Peyer's patch (tissue), 4 donors: ENCODE measurements around the gene EFCAB5.

ENCODE experiments used
- POLR2A ChIP-seq, 2 donors: fragments of 450-650 bp; IDR thresholded peaks; one replicate each; pipeline ENCODE4 v1.5.1; 2017; ENCODE audit warnings: antibody characterized with exemption in 2 of 2, mild to moderate bottlenecking in 2 of 2, moderate library complexity in 2 of 2
- TF ChIP-seq, protein P1 (sequence below), 6 experiments: fragments of 450-650 bp in 4 of 6; fragments of 200-600 bp in 2 of 6; sonication (generic) in 1 of 6; IDR thresholded peaks; one replicate each; pipeline ENCODE4 v1.5.1; 2017 to 2019; ENCODE audit warnings: antibody characterized with exemption in 6 of 6, mild to moderate bottlenecking in 3 of 6, moderate library complexity in 1 of 6

DNA sequence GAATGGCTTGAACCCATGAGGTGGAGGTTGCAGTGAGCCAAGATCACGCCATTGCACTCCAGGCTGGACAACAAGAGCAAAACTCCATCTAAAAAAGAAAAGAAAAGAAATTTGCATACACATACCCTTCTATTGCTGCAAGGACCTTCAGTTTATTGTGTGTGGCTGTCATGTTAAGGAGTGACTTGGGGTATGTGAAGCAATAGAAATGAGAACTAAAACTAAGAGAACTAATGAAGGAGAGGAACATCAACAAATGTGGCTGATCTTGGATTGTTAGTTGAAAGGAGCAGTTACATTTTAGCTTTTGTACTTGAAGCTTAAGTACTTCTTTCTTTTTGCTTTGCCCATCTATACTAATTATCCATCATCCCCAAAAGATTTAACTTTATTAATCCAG, 162.5 kb downstream of the EFCAB5 start:
- TF ChIP-seq, protein P1, sequence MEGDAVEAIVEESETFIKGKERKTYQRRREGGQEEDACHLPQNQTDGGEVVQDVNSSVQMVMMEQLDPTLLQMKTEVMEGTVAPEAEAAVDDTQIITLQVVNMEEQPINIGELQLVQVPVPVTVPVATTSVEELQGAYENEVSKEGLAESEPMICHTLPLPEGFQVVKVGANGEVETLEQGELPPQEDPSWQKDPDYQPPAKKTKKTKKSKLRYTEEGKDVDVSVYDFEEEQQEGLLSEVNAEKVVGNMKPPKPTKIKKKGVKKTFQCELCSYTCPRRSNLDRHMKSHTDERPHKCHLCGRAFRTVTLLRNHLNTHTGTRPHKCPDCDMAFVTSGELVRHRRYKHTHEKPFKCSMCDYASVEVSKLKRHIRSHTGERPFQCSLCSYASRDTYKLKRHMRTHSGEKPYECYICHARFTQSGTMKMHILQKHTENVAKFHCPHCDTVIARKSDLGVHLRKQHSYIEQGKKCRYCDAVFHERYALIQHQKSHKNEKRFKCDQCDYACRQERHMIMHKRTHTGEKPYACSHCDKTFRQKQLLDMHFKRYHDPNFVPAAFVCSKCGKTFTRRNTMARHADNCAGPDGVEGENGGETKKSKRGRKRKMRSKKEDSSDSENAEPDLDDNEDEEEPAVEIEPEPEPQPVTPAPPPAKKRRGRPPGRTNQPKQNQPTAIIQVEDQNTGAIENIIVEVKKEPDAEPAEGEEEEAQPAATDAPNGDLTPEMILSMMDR (IDR thresholded peaks at IDR 0.05) = no peak
- no peak for TF ChIP-seq POLR2A (IDR thresholded peaks at IDR 0.05)
